Nephron (organoid): ENCODE results near the gene RPL36A.

Experiments used
- H3K27ac Mint-ChIP-seq, 3 experiments: 2 replicates each; pipeline ENCODE4 v1.8.0; 2020; ENCODE audit warnings: mixed read lengths in 3 of 3, mild to moderate bottlenecking in 2 of 3, moderate library complexity in 1 of 3
- H3K27me3 Mint-ChIP-seq: 2 replicates; pipeline ENCODE4 v1.8.0; 2021; ENCODE audit warnings: low read depth, mild to moderate bottlenecking, moderate library complexity, mixed read lengths
- H3K36me3 Mint-ChIP-seq: 2 replicates; pipeline ENCODE4 v1.8.0; 2020; ENCODE audit warnings: low read depth, mixed read lengths
- H3K4me1 Mint-ChIP-seq: 2 replicates; pipeline ENCODE4 v1.8.0; 2020; ENCODE audit warnings: mixed read lengths
- H3K4me3 Mint-ChIP-seq, 3 experiments: 2 replicates each; pipeline ENCODE4 v1.8.0; 2020; ENCODE audit warnings: mild to moderate bottlenecking in 3 of 3, mixed read lengths in 3 of 3, moderate library complexity in 2 of 3
- H3K9me3 Mint-ChIP-seq: 2 replicates; pipeline ENCODE4 v1.8.0; 2020; ENCODE audit warnings: mixed read lengths
- TF ChIP-seq, protein P1 (sequence below), 3 experiments: fragments of 200-600 bp; sonication (generic); IDR thresholded peaks; one replicate each; pipeline ENCODE4 v1.5.0; 2021; ENCODE audit warnings: antibody characterized with exemption in 3 of 3; ENCODE audit not compliant: unreplicated experiment in 3 of 3

The RPL36A gene

GRCh38 chrX:101415180-101416145, 24.7 kb downstream of the RPL36A start:
- Mint-ChIP-seq H3K27ac (peak overlapping the region; percentile 92 to 98 (median 95)), H3K36me3 (peaks cover 18% of the 10 kb centered on the region), H3K9me3 (peaks cover 4% of the 10 kb centered on the region), H3K27me3 (no peaks in the 10 kb centered on the region), H3K4me3 (peak overlapping the region; percentile 73 to 83 (median 78)), H3K4me1 (peaks cover 38% of the 10 kb centered on the region)
- TF ChIP-seq, protein P1, sequence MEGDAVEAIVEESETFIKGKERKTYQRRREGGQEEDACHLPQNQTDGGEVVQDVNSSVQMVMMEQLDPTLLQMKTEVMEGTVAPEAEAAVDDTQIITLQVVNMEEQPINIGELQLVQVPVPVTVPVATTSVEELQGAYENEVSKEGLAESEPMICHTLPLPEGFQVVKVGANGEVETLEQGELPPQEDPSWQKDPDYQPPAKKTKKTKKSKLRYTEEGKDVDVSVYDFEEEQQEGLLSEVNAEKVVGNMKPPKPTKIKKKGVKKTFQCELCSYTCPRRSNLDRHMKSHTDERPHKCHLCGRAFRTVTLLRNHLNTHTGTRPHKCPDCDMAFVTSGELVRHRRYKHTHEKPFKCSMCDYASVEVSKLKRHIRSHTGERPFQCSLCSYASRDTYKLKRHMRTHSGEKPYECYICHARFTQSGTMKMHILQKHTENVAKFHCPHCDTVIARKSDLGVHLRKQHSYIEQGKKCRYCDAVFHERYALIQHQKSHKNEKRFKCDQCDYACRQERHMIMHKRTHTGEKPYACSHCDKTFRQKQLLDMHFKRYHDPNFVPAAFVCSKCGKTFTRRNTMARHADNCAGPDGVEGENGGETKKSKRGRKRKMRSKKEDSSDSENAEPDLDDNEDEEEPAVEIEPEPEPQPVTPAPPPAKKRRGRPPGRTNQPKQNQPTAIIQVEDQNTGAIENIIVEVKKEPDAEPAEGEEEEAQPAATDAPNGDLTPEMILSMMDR (IDR thresholded peaks at IDR 0.05; ENCODE audit: unreplicated experiment in 3 of 3), result peak; percentile 62 to 78 (median 66)

DNA sequence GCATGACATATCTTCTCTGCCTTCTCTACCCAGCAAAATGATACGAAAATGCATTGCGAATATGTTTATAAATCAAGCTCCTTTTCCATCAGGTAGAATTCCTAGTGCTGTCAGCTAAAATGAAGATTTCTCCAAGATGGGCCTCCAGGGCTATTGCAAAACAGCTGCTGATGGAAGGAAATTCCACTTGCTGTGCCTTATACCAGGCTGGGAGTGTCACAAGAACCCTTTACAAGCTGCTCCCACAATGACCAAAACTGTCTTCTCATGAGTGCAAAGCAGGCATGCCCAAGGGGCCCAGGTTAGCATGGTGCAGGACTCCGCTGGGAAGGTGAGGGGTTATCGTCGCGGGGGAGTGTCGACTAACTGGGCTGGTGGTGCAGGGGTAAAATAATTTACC, 25.9 kb downstream of the RPL36A start:
- no peaks in the 10 kb centered on the region for H3K9me3 Mint-ChIP-seq
- TF ChIP-seq, protein P1 (IDR thresholded peaks at IDR 0.05; ENCODE audit: unreplicated experiment in 3 of 3), result no peak
- H3K4me1 Mint-ChIP-seq, result peaks cover 34% of the 10 kb centered on the region
- H3K27me3 Mint-ChIP-seq, result no peaks in the 10 kb centered on the region
- peaks cover 27% of the 10 kb centered on the region for H3K36me3 Mint-ChIP-seq
- peak overlapping the region; percentile 89 to 96 (median 94) for H3K4me3 Mint-ChIP-seq
- peak overlapping the region; percentile 96 to 99 (median 99) for H3K27ac Mint-ChIP-seq

DNA sequence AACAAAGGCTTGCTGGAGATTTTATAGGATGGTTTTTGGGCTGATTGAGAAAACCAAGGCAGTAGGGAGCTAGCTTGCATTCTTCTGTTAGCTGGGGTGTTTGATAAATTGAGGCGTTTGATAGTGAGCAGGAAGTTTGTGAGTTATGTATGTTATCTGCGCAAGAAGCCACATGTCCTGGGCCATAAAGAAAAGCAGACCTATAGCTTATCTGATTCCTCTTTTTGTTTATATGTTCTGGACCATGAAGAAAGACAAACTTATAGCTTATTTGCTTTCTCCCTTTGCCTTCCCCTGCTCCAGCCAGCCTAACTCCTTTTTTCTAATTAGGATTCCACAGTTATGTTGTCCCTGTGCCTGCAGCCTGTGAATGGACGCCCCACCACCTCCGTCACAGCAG, 26.4 kb downstream of the RPL36A start:
- Mint-ChIP-seq H3K9me3 (no peaks in the 10 kb centered on the region), H3K27ac (peak overlapping the region; percentile 96 to 99 (median 99)), H3K27me3 (no peaks in the 10 kb centered on the region), H3K4me1 (peaks cover 34% of the 10 kb centered on the region), H3K4me3 (peak overlapping the region; percentile 89 to 96 (median 94)), H3K36me3 (peaks cover 24% of the 10 kb centered on the region)
- TF ChIP-seq, protein P1 (IDR thresholded peaks at IDR 0.05; ENCODE audit: unreplicated experiment in 3 of 3), result no peak

GRCh38 chrX:101417981-101418841, 27.4 kb downstream of the RPL36A start:
- Mint-ChIP-seq H3K27me3 (no peaks in the 10 kb centered on the region), H3K4me1 (peaks cover 34% of the 10 kb centered on the region), H3K9me3 (no peaks in the 10 kb centered on the region)

GRCh38 chrX:101419489-101419888, 28.7 kb downstream of the RPL36A start:
- H3K27ac Mint-ChIP-seq, result peak overlapping the region; percentile 42 to 99 (median 96)
- no peaks in the 10 kb centered on the region for H3K9me3 Mint-ChIP-seq
- no peaks in the 10 kb centered on the region for H3K27me3 Mint-ChIP-seq
- peaks cover 21% of the 10 kb centered on the region for H3K36me3 Mint-ChIP-seq
- peaks cover 34% of the 10 kb centered on the region for H3K4me1 Mint-ChIP-seq
- TF ChIP-seq, protein P1 (IDR thresholded peaks at IDR 0.05; ENCODE audit: unreplicated experiment in 3 of 3), result no peak
- peak overlapping the region; percentile 89 to 96 (median 94) for H3K4me3 Mint-ChIP-seq

More at GRCh38 chrX:101417981-101418841, 27.4 kb downstream of the RPL36A start:
- TF ChIP-seq, protein P1 (IDR thresholded peaks at IDR 0.05; ENCODE audit: unreplicated experiment in 3 of 3), result no peak
- H3K36me3 Mint-ChIP-seq, result peaks cover 18% of the 10 kb centered on the region
- H3K4me3 Mint-ChIP-seq, result peak overlapping the region; percentile 89 to 96 (median 94)
- peak overlapping the region; percentile 96 to 99 (median 99) for H3K27ac Mint-ChIP-seq
